ENCODE data around the gene TMEM88.
A peak's percentile ranks its signal among the peaks of the same experiment; 100 is the strongest.

The TMEM88 gene

GRCh38 chr17:7857713-7858521 lies 3.1 kb downstream of the TMEM88 start, which contains the start of gene CYB5D1:
TSS of gene CYB5D1 (plus strand) at chr17:7858003. CDS start at chr17:7858135, 132 bp downstream.
- TF ChIP-seq CTCF (IDR thresholded peaks at IDR 0.05): no peak

GRCh38 chr17:7858522-7858810 lies 3.6 kb downstream of the TMEM88 start:
- TF ChIP-seq CTCF (IDR thresholded peaks at IDR 0.05): peak; percentile 32; the same call in 1 of the 2 replicates

GRCh38 chr17:7859028-7859427 lies 4.2 kb downstream of the TMEM88 start:
- no peak for TF ChIP-seq CTCF (IDR thresholded peaks at IDR 0.05)

- peak; percentile 80 for TF ChIP-seq CTCF (IDR thresholded peaks at IDR 0.05)
These were observed 8.0 kb downstream of the TMEM88 start for GRCh38 chr17:7862692-7863437.

GRCh38 chr17:7864995-7865650 lies 10.3 kb downstream of the TMEM88 start:
- no peak for TF ChIP-seq CTCF (IDR thresholded peaks at IDR 0.05)

GRCh38 chr17:7867881-7868329 lies 13.0 kb downstream of the TMEM88 start:
- TF ChIP-seq CTCF (IDR thresholded peaks at IDR 0.05): no peak

GRCh38 chr17:7873051-7873450 lies 18.2 kb downstream of the TMEM88 start:
- no peak for TF ChIP-seq CTCF (IDR thresholded peaks at IDR 0.05)
